Measurements from ENCODE around the gene PTPMT1.

PTPMT1 gene

GRCh38 chr11:47578524-47579494 is 13.4 kb downstream of the PTPMT1 start, which contains the start of the genes KBTBD4 and NDUFS3:
Gene KBTBD4 (minus strand): TSS chr11:47578970. CDS start chr11:47578951, 19 bp downstream.
Gene NDUFS3 (plus strand): TSS chr11:47579074. CDS start chr11:47579092, 18 bp downstream.
- Histone ChIP-seq H2AFZ (peak within 1 kb of the TSS; percentile 86), H3K36me3 (ENCODE audit: control insufficient read depth, insufficient read depth, low read length) (no peaks in the 10 kb centered on the region), H3K27me3 (ENCODE audit: control insufficient read depth, insufficient read depth, low read length) (no peaks in the 10 kb centered on the region), H3K4me3 (ENCODE audit: low read depth, low read length) (peak within 1 kb of the TSS; percentile 86), H3K79me2 (peaks cover 3% of the 10 kb centered on the region), H3K9ac (peak within 1 kb of the TSS; percentile 84), H3K4me1 (no peaks in the 10 kb centered on the region), H3K27ac (peak within 1 kb of the TSS; percentile 92), H3K9me3 (ENCODE audit: control insufficient read depth, low read length) (no peaks in the 10 kb centered on the region), H3K4me2 (ENCODE audit: low read length) (peak within 1 kb of the TSS; percentile 86)
- no peak for TF ChIP-seq CTCF (IDR thresholded peaks at IDR 0.05)

DNA sequence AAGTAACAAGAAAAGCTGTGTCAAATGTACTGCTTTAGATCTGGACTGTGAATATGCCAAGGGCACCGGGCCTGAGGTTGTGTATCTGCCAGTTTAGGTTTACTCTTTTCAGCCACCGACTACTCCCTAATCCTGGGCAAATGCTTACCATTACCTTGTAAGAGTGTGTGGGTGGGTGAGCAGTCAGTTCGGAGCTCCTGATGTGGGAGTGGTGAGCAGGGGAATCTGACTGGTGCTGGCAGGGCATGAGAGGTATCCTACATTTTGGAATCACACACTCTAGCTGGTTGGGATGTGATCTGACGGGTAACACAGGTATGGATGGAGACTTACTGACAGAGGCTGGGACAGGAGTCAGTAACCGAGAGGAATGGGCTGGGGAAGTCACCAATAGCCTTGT is 18.4 kb downstream of the PTPMT1 start:
- Histone ChIP-seq H3K27me3 (ENCODE audit: control insufficient read depth, insufficient read depth, low read length) (no peaks in the 10 kb centered on the region), H3K4me3 (ENCODE audit: low read depth, low read length) (no peak overlapping the region), H3K9ac (no peak overlapping the region), H3K9me3 (ENCODE audit: control insufficient read depth, low read length) (no peaks in the 10 kb centered on the region), H3K36me3 (ENCODE audit: control insufficient read depth, insufficient read depth, low read length) (no peaks in the 10 kb centered on the region), H3K27ac (no peak overlapping the region), H3K4me1 (no peaks in the 10 kb centered on the region), H2AFZ (no peak overlapping the region), H3K4me2 (ENCODE audit: low read length) (no peak overlapping the region), H3K79me2 (no peaks in the 10 kb centered on the region)
- no peak for TF ChIP-seq CTCF (IDR thresholded peaks at IDR 0.05)

DNA sequence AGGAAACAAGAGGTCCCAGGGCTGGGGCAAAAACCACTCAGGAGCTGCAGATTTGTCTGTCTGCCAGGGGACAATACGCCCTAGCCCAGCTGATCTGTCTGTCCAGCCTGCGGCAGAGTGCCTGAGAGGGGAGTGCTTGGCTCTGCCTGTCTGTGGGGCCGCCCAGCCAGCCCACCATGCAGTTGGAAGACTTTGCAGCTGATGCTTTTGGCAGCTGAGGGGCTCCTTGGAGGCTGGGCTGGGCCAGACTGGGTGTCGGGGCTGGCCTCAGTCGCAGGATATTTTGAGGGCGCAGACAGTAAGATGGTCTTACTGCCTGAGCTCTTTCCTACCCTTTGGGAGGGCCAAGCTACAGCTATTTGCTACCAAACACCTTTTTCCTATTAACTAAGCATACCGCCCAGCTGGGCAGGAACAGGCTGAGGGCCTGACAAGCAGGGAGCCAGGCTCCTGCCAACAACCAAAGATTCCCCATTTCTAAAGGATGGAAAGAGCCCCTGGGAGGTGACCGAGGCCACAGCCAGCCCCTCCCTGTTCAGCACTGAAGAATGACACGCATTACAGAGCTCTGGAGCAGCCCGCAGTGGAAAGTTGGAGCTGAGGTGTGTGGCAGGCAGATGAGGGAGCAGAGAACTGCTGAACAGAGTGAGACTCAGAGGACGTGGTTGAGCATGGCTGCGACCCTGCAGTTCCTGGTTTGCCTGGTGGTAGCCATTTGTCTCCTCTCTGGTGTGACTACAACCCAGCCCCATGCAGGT is 20.9 kb downstream of the PTPMT1 start, which contains the start of gene FAM180B:
FAM180B (plus strand) TSS at position 581 of the 758 bp plus-strand sequence; CDS start at position 672, 91 bp downstream.
- Histone ChIP-seq H3K79me2 (no peaks in the 10 kb centered on the region), H3K36me3 (ENCODE audit: control insufficient read depth, insufficient read depth, low read length) (no peaks in the 10 kb centered on the region), H3K27me3 (ENCODE audit: control insufficient read depth, insufficient read depth, low read length) (no peaks in the 10 kb centered on the region), H3K9ac (no peak within 1 kb of the TSS), H3K4me3 (ENCODE audit: low read depth, low read length) (no peak within 1 kb of the TSS), H3K4me2 (ENCODE audit: low read length) (no peak within 1 kb of the TSS), H3K9me3 (ENCODE audit: control insufficient read depth, low read length) (no peaks in the 10 kb centered on the region), H3K27ac (no peak within 1 kb of the TSS), H3K4me1 (no peaks in the 10 kb centered on the region), H2AFZ (no peak within 1 kb of the TSS)
- TF ChIP-seq CTCF (IDR thresholded peaks at IDR 0.05) = no peak

DNA sequence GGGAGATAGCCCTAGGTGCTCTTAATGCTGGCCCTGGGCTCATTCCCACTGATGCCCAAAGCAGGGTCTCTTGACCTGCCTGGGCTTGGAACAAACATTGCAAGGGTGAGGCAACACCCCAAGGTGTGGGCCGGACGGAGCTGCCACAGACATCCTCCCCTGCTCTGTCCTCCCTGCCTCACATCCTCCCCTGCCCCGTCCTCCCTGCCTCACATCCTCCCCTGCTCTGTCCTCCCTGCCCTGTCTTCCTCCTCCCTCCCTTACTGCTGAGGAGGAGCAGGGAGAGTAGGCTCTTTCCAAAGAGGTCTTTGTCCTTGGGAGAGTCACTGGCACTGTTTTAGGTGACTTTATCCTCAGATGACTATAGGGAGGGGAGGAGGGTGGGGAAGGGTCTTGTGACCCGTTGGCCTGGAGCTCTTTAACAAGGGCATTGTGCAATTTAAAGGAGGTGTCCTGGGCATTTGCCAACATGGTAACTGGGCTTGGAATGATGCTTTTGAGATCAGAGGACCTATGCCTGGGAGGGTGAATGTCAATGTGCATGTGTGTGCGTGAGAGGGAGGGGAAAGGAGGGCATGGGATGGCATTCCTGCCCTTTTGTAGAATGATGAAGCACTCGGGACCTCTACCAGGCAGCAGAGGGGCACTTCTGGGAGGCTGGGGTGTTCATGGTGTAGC is 21.8 kb downstream of the PTPMT1 start:
- Histone ChIP-seq H3K9ac (no peak overlapping the region), H3K4me3 (ENCODE audit: low read depth, low read length) (no peak overlapping the region)

More for the DNA sequence above, 21.8 kb downstream of the PTPMT1 start:
- TF ChIP-seq CTCF (IDR thresholded peaks at IDR 0.05) = no peak
- H3K79me2 ChIP-seq = no peaks in the 10 kb centered on the region
- H3K27ac ChIP-seq = no peak overlapping the region
- no peaks in the 10 kb centered on the region for H3K27me3 ChIP-seq (ENCODE audit: control insufficient read depth, insufficient read depth, low read length)
- no peaks in the 10 kb centered on the region for H3K9me3 ChIP-seq (ENCODE audit: control insufficient read depth, low read length)
- no peaks in the 10 kb centered on the region for H3K36me3 ChIP-seq (ENCODE audit: control insufficient read depth, insufficient read depth, low read length)
- H3K4me2 ChIP-seq (ENCODE audit: low read length) = no peak overlapping the region
- H2AFZ ChIP-seq = no peak overlapping the region
- no peaks in the 10 kb centered on the region for H3K4me1 ChIP-seq

Measured in parathyroid adenoma (tissue), 2 donors.